HCT116 (cell line): ENCODE results near the gene TNNI2. TPM values are rescaled to one million over a fixed set of nuclear protein-coding genes. Genes with fewer than 3 reads are reported as not detected.

Experiments
- ATAC-seq: fragments of 200-7000 bp; cut with Tn5 transposase; 2 replicates; pipeline ENCODE4 v1.9.1; 2020; ENCODE audit warnings: mild to moderate bottlenecking, moderate library complexity
- BruUV-seq: library from RNA; stranded (reverse); fragments of 400-500 nt; replicated peaks from 2 replicates; lab custom pipeline; 2021; lab: Mats Ljungman, UMichigan
- CTCF ChIA-PET: fragments of 300-600 bp; sonication (Branson Sonifier 250); formaldehyde crosslinking; loops from one replicate; lab custom pipeline; 2021; ENCODE audit warnings: antibody characterized with exemption; lab: Charles Lee
- POLR2A ChIA-PET: fragments of 300-600, 350-600 bp; sonication (Branson Sonifier 250); formaldehyde crosslinking; loops from one replicate; lab custom pipeline; 2021; ENCODE audit warnings: antibody characterized with exemption; lab: Charles Lee
- RAD21 ChIA-PET, 2 experiments: fragments of 300-600 bp; sonication (Branson Sonifier 250); formaldehyde crosslinking; loops; one replicate each; lab custom pipeline; 2023; ENCODE audit warnings: low total read pairs in 2 of 2; ENCODE audit not compliant: uncharacterized antibody in 2 of 2, unreplicated experiment in 2 of 2, low non-redundant PET in 1 of 2; lab: Charles Lee
- DNase-seq: peaks from one replicate; pipeline ENCODE4 v3.0.0-alpha.2; 2010; ENCODE audit warnings: low read depth, low spot score
- H2AFZ ChIP-seq: fragments of 200-600 bp; shearing (Covaris generic), sonication (generic); 2 replicates; pipeline ENCODE4 v1.6.1; 2017; ENCODE audit warnings: low read depth, mixed run types, mixed read lengths, antibody characterized with exemption, low read length; ENCODE audit not compliant: poor library complexity, severe bottlenecking
- H3K27ac ChIP-seq: 2 replicates; pipeline ENCODE4 v1.5.1; 2012; ENCODE audit warnings: low read depth, low read length
- H3K27me3 ChIP-seq: fragments of 200-600 bp; sonication (generic); 2 replicates; pipeline ENCODE4 v1.6.1; 2016; ENCODE audit warnings: mixed run types, low read length, mixed read lengths; ENCODE audit not compliant: insufficient read depth
- H3K36me3 ChIP-seq, 2 experiments: fragments of 200-500 bp in 1 of 2; fragments of 200-600 bp in 1 of 2; sonication (Bioruptor generic) in 1 of 2; sonication (generic) in 1 of 2; 2 replicates each; pipeline versions ENCODE4 v1.5.1 to v1.6.1; 2014 to 2016; ENCODE audit warnings: low read length in 2 of 2, inconsistent platforms in 1 of 2, mixed read lengths in 1 of 2, mixed run types in 1 of 2; ENCODE audit not compliant: insufficient read depth in 2 of 2, control insufficient read depth in 1 of 2
- H3K4me1 ChIP-seq, 2 experiments: fragments of 200-600 bp in 1 of 2; sonication (generic) in 1 of 2; 2 replicates each; pipeline versions ENCODE4 v1.5.1 to v1.6.1; 2012 to 2017; ENCODE audit warnings: low read length in 2 of 2, inconsistent platforms in 1 of 2, mild to moderate bottlenecking in 1 of 2, mixed read lengths in 1 of 2, mixed run types in 1 of 2, moderate library complexity in 1 of 2; ENCODE audit not compliant: insufficient read depth in 2 of 2, control insufficient read depth in 1 of 2
- H3K4me2 ChIP-seq: fragments of 200-600 bp; sonication (generic); 2 replicates; pipeline ENCODE4 v1.6.1; 2017; ENCODE audit warnings: mixed run types, low read length, mixed read lengths
- H3K4me3 ChIP-seq, 2 experiments: fragments of 200-600 bp in 1 of 2; sonication (generic) in 1 of 2; replicated peaks in 1 of 2; 2 replicates each; pipeline ENCODE4 v1.5.1; 2011 to 2016; ENCODE audit warnings: low read length in 2 of 2, control low read depth in 1 of 2, low read depth in 1 of 2, mild to moderate bottlenecking in 1 of 2, mixed read lengths in 1 of 2, mixed run types in 1 of 2
- H3K79me2 ChIP-seq: fragments of 200-600 bp; sonication (generic); 2 replicates; pipeline ENCODE4 v1.6.1; 2017; ENCODE audit warnings: mild to moderate bottlenecking, mixed run types, low read length, moderate library complexity, mixed read lengths; ENCODE audit not compliant: insufficient read depth
- H3K9ac ChIP-seq: fragments of 200-600 bp; sonication (generic); 2 replicates; pipeline ENCODE4 v1.6.1; 2016; ENCODE audit warnings: low read length, mixed read lengths
- H3K9me2 ChIP-seq: fragments of 200-600 bp; sonication (generic), shearing (Covaris generic); 2 replicates; pipeline ENCODE4 v1.6.1; 2017; ENCODE audit warnings: mixed run types, mild to moderate bottlenecking, moderate library complexity; ENCODE audit not compliant: insufficient read depth
- H3K9me3 ChIP-seq, 2 experiments: fragments of 200-500 bp in 1 of 2; fragments of 200-600 bp in 1 of 2; sonication (Bioruptor generic) in 1 of 2; sonication (generic) in 1 of 2; 2 replicates each; pipeline ENCODE4 v1.6.1; 2014 to 2017; ENCODE audit warnings: low read length in 2 of 2, mixed read lengths in 2 of 2, inconsistent platforms in 1 of 2, low read depth in 1 of 2, mild to moderate bottlenecking in 1 of 2, mixed run types in 1 of 2, moderate library complexity in 1 of 2; ENCODE audit not compliant: control insufficient read depth in 1 of 2, insufficient read depth in 1 of 2
- H4K20me1 ChIP-seq: fragments of 200-600 bp; sonication (generic), shearing (Covaris generic); 2 replicates; pipeline ENCODE4 v1.6.1; 2017; ENCODE audit warnings: mixed run types, mild to moderate bottlenecking, moderate library complexity; ENCODE audit not compliant: insufficient read depth
- EZH2 ChIP-seq: fragments of 200-600 bp; sonication (generic); IDR thresholded peaks from 2 replicates; pipeline ENCODE4 v1.6.1; 2017; ENCODE audit warnings: antibody characterized with exemption, mixed run types
- JUND ChIP-seq: IDR thresholded peaks from 2 replicates; pipeline ENCODE4 v1.6.1; 2012
- POLR2A ChIP-seq: IDR thresholded peaks from 2 replicates; pipeline ENCODE4 v1.7.0; 2011; ENCODE audit warnings: borderline replicate concordance; ENCODE audit not compliant: insufficient read depth, insufficient read length; ENCODE audit errors: extremely low read depth
- POLR2AphosphoS5 ChIP-seq: IDR thresholded peaks from 2 replicates; pipeline ENCODE4 v1.6.1; 2011; ENCODE audit warnings: mild to moderate bottlenecking, low read depth, low read length, moderate library complexity
- SIN3A ChIP-seq: IDR thresholded peaks from 2 replicates; pipeline ENCODE4 v1.6.1; 2012; ENCODE audit warnings: low read depth
- SP1 ChIP-seq: IDR thresholded peaks from 2 replicates; pipeline ENCODE4 v1.6.1; 2012; ENCODE audit warnings: low read depth
- ZFX ChIP-seq: fragments of 450-650 bp; IDR thresholded peaks from 2 replicates; pipeline ENCODE4 v1.6.1; 2017
- ZNF274 ChIP-seq: fragments of 200-500 bp; sonication (Bioruptor generic); IDR thresholded peaks from 2 replicates; pipeline ENCODE4 v1.6.1; 2014; ENCODE audit warnings: mild to moderate bottlenecking, low read depth, low read length, inconsistent platforms
- intact Hi-C: fragments of 100-400 bp; cut with micrococcal nuclease; formaldehyde crosslinking; loops from 2 replicates; pipeline ENCODE4 v1.10.0; 2022
- total RNA-seq: library from RNA; stranded (reverse); gene quantifications from one replicate; pipeline ENCODE4 v1.2.1, GENCODE V29; 2021; ENCODE audit not compliant: unreplicated experiment
- TF ChIP-seq, protein P1 (sequence below): IDR thresholded peaks from 2 replicates; pipeline ENCODE4 v1.6.1; 2011; ENCODE audit warnings: mild to moderate bottlenecking, low read length, moderate library complexity; ENCODE audit not compliant: insufficient replicate concordance; ENCODE audit errors: extremely low read depth
- TF ChIP-seq, protein P2 (sequence below): IDR thresholded peaks from 2 replicates; pipeline ENCODE4 v1.6.1; 2012; ENCODE audit warnings: low read depth

The TNNI2 gene
- total RNA-seq, 1 experiment from 2014 or later, result not detected

DNA sequence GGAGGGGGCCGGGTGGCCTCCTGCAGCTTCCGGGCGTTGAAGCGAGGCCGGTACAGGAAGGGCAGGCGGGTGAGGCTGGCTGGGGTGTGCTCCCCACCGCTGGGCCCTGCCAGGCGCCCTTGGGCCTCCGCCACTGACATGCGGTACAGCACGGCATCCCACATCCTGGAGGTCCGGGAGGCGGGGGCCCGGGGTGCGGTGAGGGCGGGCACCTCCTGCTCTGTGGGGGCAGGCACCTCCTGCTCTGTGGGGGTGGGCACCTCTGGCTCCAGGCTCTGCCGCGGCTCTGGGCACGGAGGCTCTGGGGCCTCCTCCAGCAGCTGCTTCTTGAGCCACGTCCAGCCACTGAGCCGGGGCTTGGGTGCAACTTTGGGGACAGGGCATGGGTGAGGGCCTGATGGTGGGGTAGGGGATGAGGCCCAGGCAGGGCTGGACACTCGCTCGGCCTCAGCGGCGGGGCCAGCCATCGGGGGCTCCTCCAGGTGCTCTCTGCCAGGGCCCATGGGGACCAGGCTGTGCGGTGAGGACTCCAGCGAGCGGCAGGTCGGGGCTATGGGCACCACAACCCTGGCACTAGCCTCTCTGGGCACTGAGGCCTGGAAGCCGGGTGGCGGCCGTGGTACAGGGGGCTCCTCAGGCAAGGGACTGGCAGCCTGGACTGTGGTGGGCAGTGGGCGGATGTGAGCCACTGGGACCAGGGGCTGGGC, 50.6 kb downstream of the TNNI2 start:
- H3K36me3 ChIP-seq, result no peaks in the 10 kb centered on the region
- H3K4me2 ChIP-seq, result no peak overlapping the region
- no peaks in the 10 kb centered on the region for H3K9me2 ChIP-seq
- H3K27me3 ChIP-seq, result peaks cover 8% of the 10 kb centered on the region; the same call in 1 of the 2 replicates
- ChIA-PET RAD21 (no interaction called here), CTCF (interaction anchor here (0.9 kb wide), 1 partner anchor 262 kb away, joined by 3 read pairs; no protein-coding TSS in a partner anchor), POLR2A (no interaction called here)
- H3K79me2 ChIP-seq, result no peaks in the 10 kb centered on the region
- ATAC-seq, result no peak
- intact Hi-C loops, result no loop called here
- H4K20me1 ChIP-seq, result no peaks in the 10 kb centered on the region
- no peak for DNase-seq
- H3K4me1 ChIP-seq, result no peaks in the 10 kb centered on the region
- H2AFZ ChIP-seq, result no peak overlapping the region
- no peak overlapping the region for H3K4me3 ChIP-seq
- H3K9me3 ChIP-seq, result no peaks in the 10 kb centered on the region
- H3K27ac ChIP-seq, result no peak overlapping the region
- no peak overlapping the region for H3K9ac ChIP-seq
- no TSS peak for BruUV-seq
- TF ChIP-seq POLR2A (no peak), ZFX (no peak), JUND (no peak), EZH2 (no peak), SP1 (no peak), ZNF274 (no peak), POLR2AphosphoS5 (no peak), SIN3A (no peak)
- TF ChIP-seq, protein P1, sequence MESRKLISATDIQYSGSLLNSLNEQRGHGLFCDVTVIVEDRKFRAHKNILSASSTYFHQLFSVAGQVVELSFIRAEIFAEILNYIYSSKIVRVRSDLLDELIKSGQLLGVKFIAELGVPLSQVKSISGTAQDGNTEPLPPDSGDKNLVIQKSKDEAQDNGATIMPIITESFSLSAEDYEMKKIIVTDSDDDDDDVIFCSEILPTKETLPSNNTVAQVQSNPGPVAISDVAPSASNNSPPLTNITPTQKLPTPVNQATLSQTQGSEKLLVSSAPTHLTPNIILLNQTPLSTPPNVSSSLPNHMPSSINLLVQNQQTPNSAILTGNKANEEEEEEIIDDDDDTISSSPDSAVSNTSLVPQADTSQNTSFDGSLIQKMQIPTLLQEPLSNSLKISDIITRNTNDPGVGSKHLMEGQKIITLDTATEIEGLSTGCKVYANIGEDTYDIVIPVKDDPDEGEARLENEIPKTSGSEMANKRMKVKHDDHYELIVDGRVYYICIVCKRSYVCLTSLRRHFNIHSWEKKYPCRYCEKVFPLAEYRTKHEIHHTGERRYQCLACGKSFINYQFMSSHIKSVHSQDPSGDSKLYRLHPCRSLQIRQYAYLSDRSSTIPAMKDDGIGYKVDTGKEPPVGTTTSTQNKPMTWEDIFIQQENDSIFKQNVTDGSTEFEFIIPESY, result no peak
- TF ChIP-seq, protein P2, sequence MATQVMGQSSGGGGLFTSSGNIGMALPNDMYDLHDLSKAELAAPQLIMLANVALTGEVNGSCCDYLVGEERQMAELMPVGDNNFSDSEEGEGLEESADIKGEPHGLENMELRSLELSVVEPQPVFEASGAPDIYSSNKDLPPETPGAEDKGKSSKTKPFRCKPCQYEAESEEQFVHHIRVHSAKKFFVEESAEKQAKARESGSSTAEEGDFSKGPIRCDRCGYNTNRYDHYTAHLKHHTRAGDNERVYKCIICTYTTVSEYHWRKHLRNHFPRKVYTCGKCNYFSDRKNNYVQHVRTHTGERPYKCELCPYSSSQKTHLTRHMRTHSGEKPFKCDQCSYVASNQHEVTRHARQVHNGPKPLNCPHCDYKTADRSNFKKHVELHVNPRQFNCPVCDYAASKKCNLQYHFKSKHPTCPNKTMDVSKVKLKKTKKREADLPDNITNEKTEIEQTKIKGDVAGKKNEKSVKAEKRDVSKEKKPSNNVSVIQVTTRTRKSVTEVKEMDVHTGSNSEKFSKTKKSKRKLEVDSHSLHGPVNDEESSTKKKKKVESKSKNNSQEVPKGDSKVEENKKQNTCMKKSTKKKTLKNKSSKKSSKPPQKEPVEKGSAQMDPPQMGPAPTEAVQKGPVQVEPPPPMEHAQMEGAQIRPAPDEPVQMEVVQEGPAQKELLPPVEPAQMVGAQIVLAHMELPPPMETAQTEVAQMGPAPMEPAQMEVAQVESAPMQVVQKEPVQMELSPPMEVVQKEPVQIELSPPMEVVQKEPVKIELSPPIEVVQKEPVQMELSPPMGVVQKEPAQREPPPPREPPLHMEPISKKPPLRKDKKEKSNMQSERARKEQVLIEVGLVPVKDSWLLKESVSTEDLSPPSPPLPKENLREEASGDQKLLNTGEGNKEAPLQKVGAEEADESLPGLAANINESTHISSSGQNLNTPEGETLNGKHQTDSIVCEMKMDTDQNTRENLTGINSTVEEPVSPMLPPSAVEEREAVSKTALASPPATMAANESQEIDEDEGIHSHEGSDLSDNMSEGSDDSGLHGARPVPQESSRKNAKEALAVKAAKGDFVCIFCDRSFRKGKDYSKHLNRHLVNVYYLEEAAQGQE, result no peak
